HepG2 (cell line): ENCODE data around the gene FGF21. TPM values are rescaled to one million over a fixed set of nuclear protein-coding genes. Genes with fewer than 3 reads are reported as not detected.

Experiments
- ATRX ChIP-seq: sonication (generic); formaldehyde crosslinking; IDR thresholded peaks from 2 replicates; pipeline ENCODE4 v1.4.0; 2020; ENCODE audit warnings: missing genetic modification reagents, borderline replicate concordance
- GATAD1 ChIP-seq: IDR thresholded peaks from 2 replicates; pipeline ENCODE4 v1.6.1; 2016; ENCODE audit warnings: missing genetic modification reagents, missing compliant biosample characterization
- GTF2F1 ChIP-seq: fragments of 150-350 bp; IDR thresholded peaks from 2 replicates; pipeline ENCODE4 v1.6.1; 2014; ENCODE audit warnings: low read length
- IRF1 ChIP-seq: sonication (generic); formaldehyde crosslinking; IDR thresholded peaks from 2 replicates; pipeline ENCODE4 v1.4.0; 2020; ENCODE audit warnings: low read depth, mild to moderate bottlenecking, missing genetic modification reagents
- KDM2A ChIP-seq: sonication (generic); formaldehyde crosslinking; IDR thresholded peaks from 2 replicates; pipeline ENCODE4 v1.4.0; 2020; ENCODE audit warnings: low read depth, missing genetic modification reagents, borderline replicate concordance
- MBNL3 ChIP-seq: fragments of 250-450 bp; sonication (Bioruptor Pico); conservative IDR thresholded peaks from 2 replicates; pipeline ENCODE4 v1.8.0; 2022; ENCODE audit warnings: mild to moderate bottlenecking, inconsistent platforms
- MTA1 ChIP-seq: sonication (generic); formaldehyde crosslinking; IDR thresholded peaks from 2 replicates; pipeline ENCODE4 v1.4.0; 2020; ENCODE audit warnings: missing genetic modification reagents, mild to moderate bottlenecking, borderline replicate concordance
- NR2F1 ChIP-seq, 2 experiments: fragments of 450-650 bp in 1 of 2; formaldehyde crosslinking in 1 of 2; IDR thresholded peaks; 2 replicates each; pipeline versions ENCODE4 v1.5.0 to v1.6.1; 2016 to 2020; ENCODE audit warnings: mild to moderate bottlenecking in 1 of 2, missing compliant biosample characterization in 1 of 2, missing genetic modification reagents in 1 of 2, moderate library complexity in 1 of 2
- PCBP1 ChIP-seq: fragments of 200-400 bp; formaldehyde crosslinking; IDR thresholded peaks from 2 replicates; pipeline ENCODE4 v1.6.1; 2017; ENCODE audit warnings: mild to moderate bottlenecking, low read depth, low read length, borderline replicate concordance
- PTBP1 ChIP-seq: fragments of 200-400 bp; formaldehyde crosslinking; IDR thresholded peaks from 2 replicates; pipeline ENCODE4 v1.6.1; 2018; ENCODE audit warnings: low read length, low read depth; ENCODE audit not compliant: poor library complexity, severe bottlenecking
- RNF2 ChIP-seq: fragments of 450-650 bp; conservative IDR thresholded peaks from 2 replicates; pipeline ENCODE4 v1.6.1; 2016; ENCODE audit warnings: low read depth
- SAP130 ChIP-seq: IDR thresholded peaks from 2 replicates; pipeline ENCODE4 v1.6.1; 2016; ENCODE audit warnings: low read depth
- SRSF1 ChIP-seq: fragments of 200-400 bp; formaldehyde crosslinking; optimal IDR thresholded peaks from 2 replicates; pipeline ENCODE3; 2017; ENCODE audit warnings: mild to moderate bottlenecking, low read depth, low read length, moderate library complexity
- THAP7 ChIP-seq: sonication (generic); formaldehyde crosslinking; IDR thresholded peaks from 2 replicates; pipeline ENCODE4 v1.8.1; 2023; ENCODE audit warnings: mild to moderate bottlenecking, missing genetic modification reagents
- ZFYVE20 ChIP-seq: sonication (generic); formaldehyde crosslinking; IDR thresholded peaks from 2 replicates; pipeline ENCODE4 v1.8.0; 2023; ENCODE audit warnings: low read depth, mild to moderate bottlenecking, moderate library complexity, missing genetic modification reagents, borderline replicate concordance
- ZNF17 ChIP-seq: sonication (generic); formaldehyde crosslinking; IDR thresholded peaks from 2 replicates; pipeline ENCODE4 v1.5.0; 2020; ENCODE audit warnings: mild to moderate bottlenecking, missing genetic modification reagents
- ZNF207 ChIP-seq: fragments of 450-650 bp; IDR thresholded peaks from 2 replicates; pipeline ENCODE4 v1.6.1; 2016; ENCODE audit warnings: antibody characterized with exemption, borderline replicate concordance
- ZNF280B ChIP-seq: sonication (generic); formaldehyde crosslinking; IDR thresholded peaks from 2 replicates; pipeline ENCODE4 v1.5.0; 2020; ENCODE audit warnings: missing genetic modification reagents, mild to moderate bottlenecking, borderline replicate concordance
- ZNF317 ChIP-seq: sonication (generic); formaldehyde crosslinking; IDR thresholded peaks from 2 replicates; pipeline ENCODE4 v1.5.0; 2020; ENCODE audit warnings: mild to moderate bottlenecking, missing genetic modification reagents
- ZNF468 ChIP-seq: sonication (generic); formaldehyde crosslinking; IDR thresholded peaks from 2 replicates; pipeline ENCODE4 v1.8.0; 2022; ENCODE audit warnings: mild to moderate bottlenecking, moderate library complexity, missing genetic modification reagents
- ZNF552 ChIP-seq: sonication (generic); formaldehyde crosslinking; IDR thresholded peaks from 2 replicates; pipeline ENCODE4 v1.9.0; 2022; ENCODE audit warnings: missing genetic modification reagents, mild to moderate bottlenecking, borderline replicate concordance
- ZNF576 ChIP-seq: sonication (generic); formaldehyde crosslinking; IDR thresholded peaks from 2 replicates; pipeline ENCODE4 v1.4.0; 2020; ENCODE audit warnings: mild to moderate bottlenecking, missing genetic modification reagents
- ZNF740 ChIP-seq: sonication (generic); formaldehyde crosslinking; IDR thresholded peaks from 2 replicates; pipeline ENCODE4 v1.4.0; 2020; ENCODE audit warnings: missing genetic modification reagents
- ZNF766 ChIP-seq: sonication (generic); formaldehyde crosslinking; IDR thresholded peaks from 2 replicates; pipeline ENCODE4 v1.5.0; 2020; ENCODE audit warnings: missing genetic modification reagents, borderline replicate concordance
- ZNF792 ChIP-seq: IDR thresholded peaks from 2 replicates; pipeline ENCODE4 v1.6.1; 2016
- ZSCAN20 ChIP-seq: sonication (generic); formaldehyde crosslinking; IDR thresholded peaks from 2 replicates; pipeline ENCODE4 v1.4.0; 2020; ENCODE audit warnings: missing genetic modification reagents, mild to moderate bottlenecking, borderline replicate concordance
- ZSCAN25 ChIP-seq: sonication (generic); formaldehyde crosslinking; IDR thresholded peaks from 2 replicates; pipeline ENCODE4 v1.8.0; 2022; ENCODE audit warnings: mild to moderate bottlenecking, missing genetic modification reagents
- polyA plus RNA-seq, 8 experiments: library from polyadenylated mRNA; depleted of rRNA in 3 of 8; stranded (reverse) in 7 of 8; unstranded in 1 of 8; fragments of >200 nt; fragmentation: Illumina TruSeq in 4 of 8; extraction: Trizol in 4 of 8; gene quantifications; 2 replicates each; pipeline versions ENCODE4 v1.2.1 to v1.2.3, GENCODE V29; 2011 to 2016; ENCODE audit warnings: low read depth in 4 of 8, missing spikeins in 1 of 8, mixed read lengths in 1 of 8; ENCODE audit not compliant: insufficient read depth in 1 of 8
- total RNA-seq, 5 experiments: library from RNA; depleted of rRNA; stranded (reverse); fragments of >200 nt; fragmentation: Illumina TruSeq; extraction: Trizol; gene quantifications; 2 replicates each; pipeline ENCODE4 v1.2.3, GENCODE V29; 2016; ENCODE audit warnings: low read depth in 1 of 5

FGF21 gene
- total and polyA plus RNA-seq, 2 of the 13 experiments (the other 11 are each of a cell fraction or from before 2014, with no cell fraction given) = 0.17 TPM; not detected in 1

- no peak for TF ChIP-seq ZNF317 (CRISPR knock-in tag)
- TF ChIP-seq ATRX = no peak
- no peak for TF ChIP-seq SRSF1
- TF ChIP-seq ZNF552 (CRISPR knock-in tag) = no peak
- no peak for TF ChIP-seq ZNF280B (CRISPR knock-in tag)
- no peak for TF ChIP-seq RNF2
- TF ChIP-seq GATAD1 (CRISPR knock-in tag) = peak; percentile 47; the same call in 1 of the 2 replicates
- no peak for TF ChIP-seq PTBP1
- no peak for TF ChIP-seq GTF2F1
- no peak for TF ChIP-seq ZNF468 (CRISPR knock-in tag)
- peak; percentile 31; the same call in 1 of the 2 replicates for TF ChIP-seq ZNF792
- TF ChIP-seq SAP130 (CRISPR knock-in tag) = peak; percentile 57
- TF ChIP-seq ZNF207 = no peak
- TF ChIP-seq ZNF17 (CRISPR knock-in tag) = no peak
- peak; percentile 92 for TF ChIP-seq KDM2A (CRISPR knock-in tag)
- TF ChIP-seq IRF1 (CRISPR knock-in tag) = no peak
- no peak for TF ChIP-seq THAP7 (CRISPR knock-in tag)
- TF ChIP-seq MBNL3 (CRISPR knock-in tag) = no peak
- no peak for TF ChIP-seq ZNF766 (CRISPR knock-in tag)
- TF ChIP-seq ZFYVE20 (CRISPR knock-in tag) = no peak
- TF ChIP-seq ZSCAN25 = peak; percentile 65; the same call in 1 of the 2 replicates
- no peak for TF ChIP-seq ZSCAN20 (CRISPR knock-in tag)
- TF ChIP-seq MTA1 (CRISPR knock-in tag) = peak; percentile 25; the same call in 1 of the 2 replicates
- no peak for TF ChIP-seq ZNF740
- no peak; a peak in 1 of 4 replicates for TF ChIP-seq NR2F1 (CRISPR knock-in tag; IDR thresholded peaks at IDR 0.05)
- no peak for TF ChIP-seq PCBP1
- no peak for TF ChIP-seq ZNF576 (CRISPR knock-in tag)
These were observed 41.2 kb upstream of the FGF21 start (continued) for GRCh38 chr19:48713864-48714755.
